ENCODE results near the gene PLEKHG4B. TPM values are rescaled to one million over a fixed set of nuclear protein-coding genes. Genes with fewer than 3 reads are reported as not detected.

PLEKHG4B gene
- total and polyA plus RNA-seq, 2 of the 4 experiments (the other 2 are of a cell fraction), result 1.1 TPM

DNA sequence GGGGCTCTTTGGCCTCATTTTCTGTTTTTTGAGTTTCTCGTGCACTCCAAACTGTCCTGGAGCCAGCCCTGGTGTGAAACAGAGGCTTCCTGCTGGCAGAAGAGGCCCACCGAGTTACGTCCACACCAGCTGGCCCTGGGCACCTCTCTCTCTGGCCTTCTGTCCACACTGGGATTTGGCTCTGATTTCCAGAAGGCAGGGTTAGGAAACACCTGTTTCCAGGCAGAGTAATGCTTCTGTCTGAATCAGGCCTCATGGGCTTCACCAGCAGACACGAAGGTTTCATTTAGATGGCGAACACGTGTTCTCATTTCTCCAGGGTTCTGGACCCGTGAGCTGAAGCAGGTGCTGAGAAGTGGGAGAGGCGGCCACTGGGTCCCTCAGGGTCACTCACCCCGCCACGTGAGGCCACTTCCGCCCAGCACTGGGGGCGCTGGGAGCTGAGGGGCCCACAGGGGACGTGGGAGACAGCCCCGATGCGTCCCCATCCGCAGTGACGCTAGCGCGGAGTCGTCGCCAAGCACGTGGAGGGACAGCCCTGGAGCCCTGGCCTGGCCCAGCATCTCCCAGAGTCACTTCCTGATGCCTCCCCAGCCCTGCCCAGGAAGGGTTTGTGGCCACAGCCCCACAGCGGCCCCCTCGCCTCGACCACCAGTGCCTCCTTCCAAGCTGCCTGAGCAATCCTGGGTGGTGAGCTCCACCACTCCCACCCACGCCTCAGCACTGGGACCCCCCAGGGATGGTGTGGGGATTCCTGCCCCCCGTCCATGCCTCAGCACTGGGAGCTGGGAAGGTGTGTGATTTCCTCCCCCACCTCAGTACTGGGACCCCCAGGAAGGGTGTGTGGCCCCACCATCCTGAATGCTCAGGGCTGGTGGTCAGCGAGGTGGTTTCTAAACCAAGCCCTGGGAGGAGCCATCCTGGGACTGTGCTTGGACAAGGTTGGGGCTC is 94.4 kb downstream of the PLEKHG4B start:
- H3K9me3 ChIP-seq (ENCODE audit: control insufficient read depth, insufficient read depth, low read length), result no peaks in the 10 kb centered on the region
- peaks cover 5% of the 10 kb centered on the region; the same call in 1 of the 2 replicates for H3K9me1 ChIP-seq (ENCODE audit: insufficient read depth, low read length)
- no peak overlapping the region for H4K91ac ChIP-seq (ENCODE audit: insufficient read depth, low read depth, low read length)
- no peak overlapping the region for H3K4me3 ChIP-seq (ENCODE audit: insufficient read depth, low read depth, low read length)
- no peak overlapping the region for H2BK5ac ChIP-seq (ENCODE audit: low read depth, low read length, poor library complexity, severe bottlenecking)
- no peak for DNase-seq
- ATAC-seq (ENCODE audit: low read depth), result no peak
- H2AK9ac ChIP-seq (replicated peaks; ENCODE audit: low read depth, low read length, poor library complexity), result no peak overlapping the region
- no peak overlapping the region for H4K8ac ChIP-seq (ENCODE audit: low read depth in 2 of 2, low read length in 2 of 2)
- H3K9ac ChIP-seq (ENCODE audit: low read depth, low read length), result no peak overlapping the region
- no peak overlapping the region for H3K56ac ChIP-seq (ENCODE audit: extremely low read depth, insufficient read depth, low read length)
- 96% methylated on average over 12 of the region's 28 CpGs; no CpG with 5 or more reads in 1 of the 2 experiments for WGBS, 2 experiments (ENCODE audit: extremely low coverage in 2 of 2, insufficient read length in 1 of 2)
- H3K4me1 ChIP-seq (ENCODE audit: control insufficient read depth, insufficient read depth, low read length), result no peaks in the 10 kb centered on the region
- no peak overlapping the region for H3K4ac ChIP-seq (ENCODE audit: low read depth, low read length)
- H3K27ac ChIP-seq (ENCODE audit: insufficient read depth, low read length), result no peak overlapping the region
- TF ChIP-seq RAD21 (IDR thresholded peaks at IDR 0.05; ENCODE audit: low read length) (no peak), CHD1 (IDR thresholded peaks at IDR 0.05; ENCODE audit: low read depth, low read length) (no peak), SMC3 (IDR thresholded peaks at IDR 0.05; ENCODE audit: low read depth, low read length) (no peak), BHLHE40 (IDR thresholded peaks at IDR 0.05; ENCODE audit: low read depth, low read length) (no peak), RFX5 (IDR thresholded peaks at IDR 0.05; ENCODE audit: low read depth, low read length) (no peak), RCOR1 (IDR thresholded peaks at IDR 0.05; ENCODE audit: insufficient replicate concordance, low read length) (no peak), FOS (IDR thresholded peaks at IDR 0.05; ENCODE audit: low read depth, low read length) (no peak)
- H3K36me3 ChIP-seq (ENCODE audit: control insufficient read depth, insufficient read depth, low read length), result no peaks in the 10 kb centered on the region
- BruUV-seq (replicated peaks), result no TSS peak
- ChIA-PET POLR2A (ENCODE audit: unreplicated experiment) (no interaction called here), CTCF (no interaction called here)
- H3K79me1 ChIP-seq (ENCODE audit: low read depth in 1 of 2, low read length in 2 of 2), result no peaks in the 10 kb centered on the region
- peaks cover 2% of the 10 kb centered on the region; the same call in 1 of the 2 replicates for H4K20me1 ChIP-seq (ENCODE audit: insufficient read depth, low read length)
- H2BK15ac ChIP-seq (ENCODE audit: low read depth, low read length), result no peak overlapping the region
- no peak overlapping the region for H3K18ac ChIP-seq (ENCODE audit: low read depth, low read length)
- in situ Hi-C loops (cut with MboI; ENCODE audit: low sequenced_read_pairs) (no loop called here), intact Hi-C loops (cut with micrococcal nuclease) (no loop called here), dilution Hi-C loops (cut with HindIII; ENCODE audit: low sequenced_read_pairs, unreplicated experiment) (no loop called here)
- no peak overlapping the region for H3K23ac ChIP-seq (ENCODE audit: low read depth, low read length)
- H2AFZ ChIP-seq (replicated peaks; ENCODE audit: low read length, poor library complexity), result peak overlapping the region; percentile 17
- H4K5ac ChIP-seq (ENCODE audit: low read depth, low read length), result no peak overlapping the region
- no peak overlapping the region for H2AK5ac ChIP-seq (ENCODE audit: low read depth, low read length)
- H2BK20ac ChIP-seq (ENCODE audit: low read depth, low read length), result no peak overlapping the region
- H3K14ac ChIP-seq (replicated peaks; ENCODE audit: low read depth, low read length), result no peak overlapping the region
- H3K4me2 ChIP-seq (ENCODE audit: low read depth, low read length), result no peak overlapping the region
- no peak overlapping the region for H2BK120ac ChIP-seq (ENCODE audit: low read depth, low read length)
- H3K27me3 ChIP-seq (ENCODE audit: control insufficient read depth, insufficient read depth, low read length), result peaks cover 6% of the 10 kb centered on the region; the same call in 1 of the 2 replicates

Measured in IMR-90 (cell line).